ENCODE measurements around the gene DNAJC18. TPM values are rescaled to one million over a fixed set of nuclear protein-coding genes. Genes with fewer than 3 reads are reported as not detected.

Gene DNAJC18
- total and polyA plus RNA-seq, 2 donors (not counting 1 experiment from before 2014, with no cell fraction given) = 2.0 to 13.6 TPM

- H3K27me3 Mint-ChIP-seq = no peaks in the 10 kb centered on the region
- no peaks in the 10 kb centered on the region for H3K9me3 Mint-ChIP-seq (ENCODE audit: insufficient read depth)
- WGBS (ENCODE audit: insufficient coverage) = 10% methylated on average over 49 of the region's 49 CpGs
- Histone ChIP-seq H3K27me3 (replicated peaks in 1 of 4; ENCODE audit: control extremely low read depth in 1 of 4, control insufficient read depth in 3 of 4, insufficient read depth in 4 of 4, low read length in 3 of 4) (no peaks in the 10 kb centered on the region), H3K36me3 (replicated peaks in 1 of 2; ENCODE audit: control extremely low read depth in 1 of 2, control insufficient read depth in 1 of 2, extremely low read depth in 1 of 2, insufficient read depth in 2 of 2, low read length in 1 of 2) (no peaks in the 10 kb centered on the region), H3K4me2 (replicated peaks; ENCODE audit: low read depth, low read length, poor library complexity, severe bottlenecking) (peak overlapping the region; percentile 91), H3K4me3 (ENCODE audit: control extremely low read depth in 1 of 5, extremely low read depth in 1 of 5, insufficient read depth in 1 of 5, low read depth in 2 of 5, low read length in 4 of 5) (peak overlapping the region; percentile 69 to 90 (median 80)), H2AFZ (ENCODE audit: insufficient read depth, low read depth, low read length, poor library complexity, severe bottlenecking) (peak overlapping the region; percentile 88), H3K79me2 (ENCODE audit: control insufficient read depth, insufficient read depth, low read length) (peaks cover 21% of the 10 kb centered on the region), H3K9ac (ENCODE audit: low read length) (peak overlapping the region; percentile 70), H4K20me1 (ENCODE audit: control insufficient read depth, insufficient read depth, low read length, poor library complexity, severe bottlenecking) (peaks cover 7% of the 10 kb centered on the region), H3K9me3 (ENCODE audit: control extremely low read depth in 1 of 3, control insufficient read depth in 2 of 3, insufficient read depth in 1 of 3, low read length in 2 of 3) (peaks cover 0 to 4% (median 0%) of the 10 kb centered on the region in 3 donors), H3K27ac (ENCODE audit: low read length in 2 of 2) (peak overlapping the region in 1 of 2 donors; percentile 60), H3K4me1 (ENCODE audit: control insufficient read depth in 2 of 2, insufficient read depth in 2 of 2, low read length in 2 of 2) (peaks cover 39 to 52% of the 10 kb centered on the region in 2 donors)
- TF ChIP-seq EZH2 (IDR thresholded peaks at IDR 0.05; ENCODE audit: borderline replicate concordance, insufficient read depth, low read depth, low read length, poor library complexity, severe bottlenecking) = no peak
- no peak for TF ChIP-seq CTCF (IDR thresholded peaks at IDR 0.05)
- ChIA-PET CTCF (interaction anchor here (1.0 to 2.7 kb wide), 8 partner anchors 10 to 568 kb away, joined by 3 to 16 read pairs (median 4); partner anchors contain the start of genes MATR3, PAIP2 and SPATA24), POLR2A (interaction anchor here (0.6 to 8.4 kb wide), 4 partner anchors 10 to 100 kb away, joined by 3 to 70 read pairs (median 4); partner anchors contain the start of genes MATR3, PAIP2 and SPATA24)
- H3K4me1 Mint-ChIP-seq = peaks cover 39% of the 10 kb centered on the region
- H3K4me3 Mint-ChIP-seq = peak overlapping the region; percentile 99
- intact Hi-C loops (cut with micrococcal nuclease) = loop anchor here (1.0 to 5.0 kb wide), 4 partner anchors 11 to 816 kb away; partner anchors contain the start of genes DNAJC18, HSPA9 and SPATA24
- DNase-seq (no peak), ATAC-seq (ENCODE audit: low read depth) (no peak)
- peak overlapping the region; percentile 93 for H3K27ac Mint-ChIP-seq
These were observed 45.7 kb downstream of the DNAJC18 start for GRCh38 chr5:139393497-139394122.

All from B cell (primary cell).